ENCODE measurements around the gene VAX1. TPM values are rescaled to one million over a fixed set of nuclear protein-coding genes. Genes with fewer than 3 reads are reported as not detected.
"Not testable (repeated sequence)": the region's sequence is repeated elsewhere in the genome, so short reads cannot be mapped to it uniquely, and the experiment has no call there.

VAX1 gene
- polyA plus RNA-seq, 4 donors, result not detected

DNA sequence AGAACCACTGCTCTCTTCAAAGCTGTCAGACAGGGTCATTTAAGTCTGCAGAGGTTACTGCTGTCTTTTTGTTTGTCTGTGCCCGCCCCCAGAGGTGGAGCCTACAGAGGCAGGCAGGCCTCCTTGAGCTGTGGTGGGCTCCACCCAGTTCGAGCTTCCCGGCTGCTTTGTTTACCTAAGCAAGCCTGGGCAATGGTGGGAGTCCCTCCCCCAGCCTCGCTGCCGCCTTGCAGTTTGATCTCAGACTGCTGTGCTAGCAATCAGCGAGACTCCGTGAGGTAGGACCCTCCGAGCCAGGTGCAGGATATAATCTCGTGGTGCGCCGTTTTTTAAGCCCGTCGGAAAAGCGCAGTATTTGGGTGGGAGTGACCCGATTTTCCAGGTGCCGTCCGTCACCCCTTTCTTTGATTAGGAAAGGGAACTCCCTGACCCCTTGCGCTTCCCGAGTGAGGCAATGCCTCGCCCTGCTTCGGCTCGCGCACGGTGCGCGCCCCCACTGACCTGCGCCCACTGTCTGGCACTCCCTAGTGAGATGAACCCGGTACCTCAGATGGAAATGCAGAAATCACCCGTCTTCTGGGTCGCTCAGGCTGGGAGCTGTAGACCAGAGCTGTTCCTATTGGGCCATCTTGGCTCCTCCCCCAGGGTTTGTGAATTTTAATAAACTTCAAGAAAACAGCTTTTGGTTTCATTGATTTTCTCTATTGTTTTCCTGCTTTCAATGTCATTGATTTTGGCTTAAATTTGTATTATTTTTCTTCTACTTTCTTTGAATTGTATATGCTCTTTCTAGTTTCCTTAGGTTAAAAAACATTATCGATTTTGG lies 53.4 kb downstream of the VAX1 start:
- DNase-seq (ENCODE audit: low read depth in 4 of 4, low spot score in 2 of 4), result not testable (repeated sequence)

Other genes with a start within 250 kb of the VAX1 start
- 10 to 100 TPM; 18.2 to 24.3 (median 22.9) TPM for gene SHTN1, start 133.1 kb downstream of the VAX1 start, polyA plus RNA-seq (ENCODE audit: insufficient read length in 4 of 4)
- gene KCNK18, start 59.2 kb upstream of the VAX1 start, polyA plus RNA-seq (ENCODE audit: insufficient read length in 4 of 4), result not detected
- gene SLC18A2, start 102.8 kb upstream of the VAX1 start, polyA plus RNA-seq (ENCODE audit: insufficient read length in 4 of 4), result 1 to 10 TPM in 3 of 4 donors, under 1 TPM in 1; 0.79 to 1.3 (median 1.2) TPM
- gene PDZD8, start 237.2 kb upstream of the VAX1 start, polyA plus RNA-seq (ENCODE audit: insufficient read length in 4 of 4), result 10 to 100 TPM; 30.2 to 42.1 (median 38.3) TPM

Data from left renal cortex interstitium (tissue), 4 donors.